Body of pancreas (tissue), 4 donors: ENCODE measurements around the gene IFNA6.

Source experiments
- POLR2A ChIP-seq, 3 donors: fragments of 450-650 bp; IDR thresholded peaks; one replicate each; pipeline ENCODE4 v1.6.1; 2016; ENCODE audit warnings: antibody characterized with exemption in 3 of 3, mild to moderate bottlenecking in 2 of 3
- TF ChIP-seq, protein P1 (sequence below), 7 experiments: fragments of 450-650 bp in 4 of 7; fragments of 200-600 bp in 3 of 7; sonication (generic) in 3 of 7; IDR thresholded peaks; one replicate each; pipeline ENCODE4 v1.5.1; 2016 to 2019; ENCODE audit warnings: antibody characterized with exemption in 7 of 7

DNA sequence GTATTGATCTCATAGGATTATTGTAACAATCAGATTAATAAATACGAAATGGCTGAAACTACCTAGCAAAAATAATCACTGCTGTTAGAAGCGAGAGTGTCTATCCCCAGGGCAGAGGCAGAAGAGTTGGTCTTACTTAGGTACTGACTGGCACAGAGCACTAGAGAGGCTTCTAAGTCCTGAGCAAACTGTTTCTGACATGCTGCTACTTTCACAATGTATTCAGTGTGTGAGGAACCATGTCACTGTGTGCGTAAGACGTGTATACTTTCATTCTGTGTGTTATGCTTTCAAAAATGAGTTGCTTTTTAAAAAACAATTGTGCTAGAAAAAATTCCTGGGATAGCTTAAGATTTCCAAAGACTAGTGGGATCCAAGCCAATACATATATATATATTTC is 10.0 kb downstream of the IFNA6 start:
- TF ChIP-seq, protein P1, sequence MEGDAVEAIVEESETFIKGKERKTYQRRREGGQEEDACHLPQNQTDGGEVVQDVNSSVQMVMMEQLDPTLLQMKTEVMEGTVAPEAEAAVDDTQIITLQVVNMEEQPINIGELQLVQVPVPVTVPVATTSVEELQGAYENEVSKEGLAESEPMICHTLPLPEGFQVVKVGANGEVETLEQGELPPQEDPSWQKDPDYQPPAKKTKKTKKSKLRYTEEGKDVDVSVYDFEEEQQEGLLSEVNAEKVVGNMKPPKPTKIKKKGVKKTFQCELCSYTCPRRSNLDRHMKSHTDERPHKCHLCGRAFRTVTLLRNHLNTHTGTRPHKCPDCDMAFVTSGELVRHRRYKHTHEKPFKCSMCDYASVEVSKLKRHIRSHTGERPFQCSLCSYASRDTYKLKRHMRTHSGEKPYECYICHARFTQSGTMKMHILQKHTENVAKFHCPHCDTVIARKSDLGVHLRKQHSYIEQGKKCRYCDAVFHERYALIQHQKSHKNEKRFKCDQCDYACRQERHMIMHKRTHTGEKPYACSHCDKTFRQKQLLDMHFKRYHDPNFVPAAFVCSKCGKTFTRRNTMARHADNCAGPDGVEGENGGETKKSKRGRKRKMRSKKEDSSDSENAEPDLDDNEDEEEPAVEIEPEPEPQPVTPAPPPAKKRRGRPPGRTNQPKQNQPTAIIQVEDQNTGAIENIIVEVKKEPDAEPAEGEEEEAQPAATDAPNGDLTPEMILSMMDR (IDR thresholded peaks at IDR 0.05), result no peak
- TF ChIP-seq POLR2A (IDR thresholded peaks at IDR 0.05), result no peak
